Esophagus squamous epithelium (tissue), 5 donors: ENCODE measurements around the gene C14orf180. TPM values are rescaled to one million over a fixed set of nuclear protein-coding genes. Genes with fewer than 3 reads are reported as not detected.

ENCODE experiments used
- DNase-seq: peaks from one replicate; lab custom pipeline; 2025; lab: John Stamatoyannopoulos, UW
- H3K27ac ChIP-seq, 4 donors: fragments of 200-600 bp; sonication (generic); one replicate each; pipeline ENCODE4 v1.5.1; 2016 to 2019; ENCODE audit warnings: mild to moderate bottlenecking in 1 of 4
- H3K27me3 ChIP-seq, 4 donors: fragments of 200-600 bp; sonication (generic); 1 replicate in 3 of 4; 2 replicates in 1 of 4; pipeline versions ENCODE4 v1.5.1 to v1.6.0; 2017 to 2021; ENCODE audit warnings: antibody characterized with exemption in 1 of 4
- H3K36me3 ChIP-seq, 3 donors: fragments of 200-600 bp; sonication (generic); one replicate each; pipeline ENCODE4 v1.5.1; 2016 to 2019
- H3K4me1 ChIP-seq, 3 donors: fragments of 200-600 bp; sonication (generic); one replicate each; pipeline ENCODE4 v1.5.1; 2017 to 2019
- H3K4me3 ChIP-seq, 4 donors: fragments of 200-600 bp; sonication (generic); 1 replicate in 3 of 4; 2 replicates in 1 of 4; pipeline ENCODE4 v1.5.1; 2016 to 2019; ENCODE audit warnings: mild to moderate bottlenecking in 2 of 4, moderate library complexity in 1 of 4
- H3K9me3 ChIP-seq, 3 donors: fragments of 200-600 bp; sonication (generic); one replicate each; pipeline ENCODE4 v1.5.1; 2016 to 2019
- POLR2A ChIP-seq, 4 donors: fragments of 450-650 bp; IDR thresholded peaks; one replicate each; pipeline ENCODE4 v1.6.1; 2017; ENCODE audit warnings: antibody characterized with exemption in 4 of 4, mild to moderate bottlenecking in 4 of 4, moderate library complexity in 3 of 4
- WGBS, 2 donors: methylation state at CpG; one replicate each; pipeline ENCODE4 v1.1.5; 2018; 5-methylcytosine and 5-hydroxymethylcytosine counted together
- intact Hi-C: fragments of 100-400 bp; cut with DNase I; formaldehyde crosslinking; loops from one replicate; pipeline ENCODE4 v1.15.0; 2022
- total RNA-seq, 4 donors: library from RNA; depleted of rRNA; stranded (reverse); fragments of >200 nt; gene quantifications; one replicate each; pipeline ENCODE4 v1.1.0, GENCODE V29; 2016
- TF ChIP-seq, protein P1 (sequence below), 6 experiments: fragments of 450-650 bp in 4 of 6; fragments of 200-600 bp in 2 of 6; sonication (generic) in 2 of 6; IDR thresholded peaks; one replicate each; pipeline ENCODE4 v1.5.1; 2016 to 2019; ENCODE audit warnings: antibody characterized with exemption in 6 of 6, mild to moderate bottlenecking in 4 of 6, moderate library complexity in 4 of 6
- donor health status: DM: yes; HTN: yes; CAD: no.

C14orf180 gene
- total RNA-seq, 4 donors from 2014 or later = not detected

DNA sequence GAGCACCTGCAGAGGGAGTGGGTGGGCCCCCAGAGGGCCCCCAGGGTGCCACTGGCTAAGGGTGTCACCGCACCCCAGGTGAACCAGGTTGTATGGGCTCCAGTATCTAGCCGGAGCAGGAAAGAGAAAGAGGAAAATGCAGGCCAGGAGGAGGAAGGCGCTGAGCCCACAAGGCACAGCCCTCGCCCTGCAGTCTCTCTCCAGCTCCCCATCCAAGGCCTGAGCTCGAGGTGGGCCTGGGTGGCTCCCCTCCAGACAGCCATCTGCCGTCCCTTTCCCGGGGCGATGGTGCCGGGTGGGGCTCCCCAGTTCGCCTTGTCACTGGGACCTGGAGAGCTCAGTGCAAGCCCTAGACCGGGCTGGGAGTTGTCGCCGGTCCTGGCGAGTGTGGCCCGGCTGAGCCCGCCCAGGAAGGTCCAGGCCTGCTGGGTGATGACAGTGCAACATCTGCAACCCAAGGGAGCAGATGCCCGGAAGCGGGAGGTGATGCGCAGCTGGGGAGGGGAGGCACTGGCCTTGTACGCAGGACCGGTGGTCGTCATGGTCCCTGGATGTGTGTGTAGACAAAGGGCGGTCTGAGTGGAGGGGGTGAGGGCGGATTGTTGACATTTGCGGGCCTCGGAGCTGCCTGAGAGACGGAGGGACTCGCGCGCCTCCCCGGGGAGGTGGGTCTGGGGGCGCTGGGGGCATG lies 24.3 kb downstream of the C14orf180 start:
- DNase-seq = no peak
- 35 to 87% methylated on average over 2 to 24 of the region's 32 CpGs for WGBS, 2 donors
- H3K27ac ChIP-seq = no peak overlapping the region
- intact Hi-C loops = no loop called here
- peaks cover 0 to 88% (median 5%) of the 10 kb centered on the region in 4 donors for H3K27me3 ChIP-seq
- peaks cover 0 to 6% (median 6%) of the 10 kb centered on the region in 3 donors for H3K4me1 ChIP-seq
- no peaks in the 10 kb centered on the region for H3K9me3 ChIP-seq
- no peak overlapping the region for H3K4me3 ChIP-seq
- H3K36me3 ChIP-seq = no peaks in the 10 kb centered on the region
- no peak for TF ChIP-seq POLR2A (IDR thresholded peaks at IDR 0.05)
- TF ChIP-seq, protein P1, sequence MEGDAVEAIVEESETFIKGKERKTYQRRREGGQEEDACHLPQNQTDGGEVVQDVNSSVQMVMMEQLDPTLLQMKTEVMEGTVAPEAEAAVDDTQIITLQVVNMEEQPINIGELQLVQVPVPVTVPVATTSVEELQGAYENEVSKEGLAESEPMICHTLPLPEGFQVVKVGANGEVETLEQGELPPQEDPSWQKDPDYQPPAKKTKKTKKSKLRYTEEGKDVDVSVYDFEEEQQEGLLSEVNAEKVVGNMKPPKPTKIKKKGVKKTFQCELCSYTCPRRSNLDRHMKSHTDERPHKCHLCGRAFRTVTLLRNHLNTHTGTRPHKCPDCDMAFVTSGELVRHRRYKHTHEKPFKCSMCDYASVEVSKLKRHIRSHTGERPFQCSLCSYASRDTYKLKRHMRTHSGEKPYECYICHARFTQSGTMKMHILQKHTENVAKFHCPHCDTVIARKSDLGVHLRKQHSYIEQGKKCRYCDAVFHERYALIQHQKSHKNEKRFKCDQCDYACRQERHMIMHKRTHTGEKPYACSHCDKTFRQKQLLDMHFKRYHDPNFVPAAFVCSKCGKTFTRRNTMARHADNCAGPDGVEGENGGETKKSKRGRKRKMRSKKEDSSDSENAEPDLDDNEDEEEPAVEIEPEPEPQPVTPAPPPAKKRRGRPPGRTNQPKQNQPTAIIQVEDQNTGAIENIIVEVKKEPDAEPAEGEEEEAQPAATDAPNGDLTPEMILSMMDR (IDR thresholded peaks at IDR 0.05) = no peak

DNA sequence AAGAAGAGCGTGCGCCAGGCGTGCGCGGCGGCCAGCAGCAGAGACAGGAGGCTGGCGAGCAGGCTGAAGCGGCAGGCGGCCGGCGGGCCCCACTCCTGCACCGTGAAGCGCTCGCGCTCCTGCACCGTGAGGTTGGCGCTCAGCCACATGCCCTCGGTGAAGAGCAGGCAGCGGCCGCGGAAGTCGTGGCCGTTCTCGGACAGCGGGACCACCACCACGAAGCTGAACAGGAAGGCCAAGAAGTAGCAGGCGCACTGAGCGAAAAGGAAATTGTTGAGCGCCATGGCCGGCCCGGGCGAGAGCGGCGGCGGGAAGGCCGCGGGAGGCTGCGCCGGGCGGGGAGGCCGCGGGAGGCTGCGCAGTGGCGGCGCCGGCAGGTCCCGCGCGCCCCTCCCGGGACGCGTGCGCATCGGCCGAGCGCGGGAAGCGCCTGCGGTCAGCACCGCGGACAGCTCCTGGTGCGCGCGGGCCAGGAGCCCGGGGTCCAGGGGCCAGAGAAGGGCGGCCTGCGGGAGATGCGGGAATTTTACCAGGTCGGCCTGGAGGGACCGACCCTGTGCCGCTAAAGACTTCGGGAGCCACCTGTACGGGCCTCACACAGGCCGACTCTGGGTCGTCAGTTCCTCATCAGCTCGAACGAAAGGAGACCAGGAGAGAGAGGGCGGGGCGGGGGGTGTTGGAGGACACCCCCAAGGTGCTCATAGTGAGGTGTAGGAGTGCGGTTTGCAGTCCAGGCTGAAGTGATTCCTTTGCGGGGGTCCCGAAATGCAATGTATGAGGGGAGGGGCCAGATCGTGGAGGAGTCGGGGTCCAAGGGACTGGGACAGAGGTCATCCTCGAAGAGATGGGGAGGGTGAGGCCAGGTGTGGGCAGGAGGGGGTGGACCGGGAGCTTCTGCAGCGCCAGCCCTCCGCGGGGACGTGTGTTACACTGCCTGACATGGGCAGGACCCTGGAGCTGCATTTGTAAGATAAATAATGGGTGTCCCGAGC lies 25.2 kb downstream of the C14orf180 start, which contains the start of gene TMEM179:
TSS of gene TMEM179 (minus strand) at position 315 of the 992 bp plus-strand sequence. CDS start at position 284, 31 bp downstream.
- no peak within 1 kb of the TSS for H3K27ac ChIP-seq
- H3K4me1 ChIP-seq = peaks cover 0 to 6% (median 6%) of the 10 kb centered on the region in 3 donors
- H3K9me3 ChIP-seq = no peaks in the 10 kb centered on the region
- intact Hi-C loops = no loop called here
- no peak for TF ChIP-seq POLR2A (IDR thresholded peaks at IDR 0.05)
- TF ChIP-seq, protein P1 (IDR thresholded peaks at IDR 0.05) = no peak
- 30 to 36% methylated on average over 13 to 14 of the region's 91 CpGs for WGBS, 2 donors
- DNase-seq = no peak
- no peaks in the 10 kb centered on the region for H3K36me3 ChIP-seq
- peaks cover 0 to 88% (median 5%) of the 10 kb centered on the region in 4 donors for H3K27me3 ChIP-seq
- peak within 1 kb of the TSS in 1 of 4 donors; percentile 38 for H3K4me3 ChIP-seq

DNA sequence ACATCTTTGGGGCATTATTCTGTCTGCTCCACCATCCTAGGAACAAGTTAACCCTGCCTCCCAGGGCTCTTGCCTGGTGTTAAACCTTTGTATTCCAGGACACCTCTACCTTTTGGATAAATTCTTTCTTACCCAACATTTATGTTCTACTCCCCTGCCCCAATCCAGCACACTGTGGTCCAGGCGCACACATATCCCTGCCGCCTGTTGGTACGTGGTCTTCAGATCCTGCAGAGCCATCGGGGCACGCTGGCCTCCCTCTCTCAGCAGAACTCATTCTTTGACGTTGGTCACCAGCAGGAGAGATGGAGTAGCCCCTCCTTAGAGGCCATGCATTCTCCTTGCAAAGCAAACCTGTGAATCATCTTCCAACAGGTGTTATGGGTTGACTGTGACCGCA lies 30.1 kb downstream of the C14orf180 start:
- 74 to 86% methylated on average over 6 to 7 of the region's 7 CpGs for WGBS, 2 donors
- H3K4me1 ChIP-seq = no peaks in the 10 kb centered on the region
- no peaks in the 10 kb centered on the region for H3K36me3 ChIP-seq
- no peak overlapping the region for H3K27ac ChIP-seq
- peaks cover 0 to 70% (median 0%) of the 10 kb centered on the region in 4 donors for H3K27me3 ChIP-seq
- TF ChIP-seq, protein P1 (IDR thresholded peaks at IDR 0.05) = no peak
- TF ChIP-seq POLR2A (IDR thresholded peaks at IDR 0.05) = no peak
- H3K4me3 ChIP-seq = no peak overlapping the region
- DNase-seq = no peak
- intact Hi-C loops = no loop called here
- no peaks in the 10 kb centered on the region for H3K9me3 ChIP-seq

DNA sequence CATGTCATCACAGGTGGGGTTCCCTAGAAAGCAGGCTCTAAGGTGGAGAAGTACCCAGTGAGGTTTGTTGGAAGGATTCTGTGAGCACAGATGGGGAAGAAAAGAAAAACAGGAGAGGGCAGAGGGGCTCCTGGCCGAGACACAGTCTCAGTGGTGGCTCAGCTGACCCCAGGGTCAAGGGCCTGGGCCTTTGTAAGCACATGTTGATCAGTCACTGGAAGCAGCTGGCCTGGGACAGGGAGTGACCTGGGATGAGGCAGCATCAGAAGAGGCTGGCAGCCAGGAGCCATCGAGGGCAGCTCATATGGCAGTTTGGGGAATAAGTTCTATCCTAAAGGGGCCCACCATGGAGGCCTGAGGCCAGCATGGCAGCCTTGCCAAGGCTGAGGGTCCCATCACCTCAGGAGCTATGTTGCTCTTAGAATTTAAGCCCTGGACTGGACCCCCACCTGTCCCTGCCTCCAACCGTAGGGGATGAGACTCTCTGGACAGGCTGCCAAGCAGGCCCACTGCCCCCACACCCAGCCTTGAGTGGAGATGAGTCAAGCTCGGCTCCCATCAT lies 31.3 kb downstream of the C14orf180 start:
- DNase-seq = no peak
- no peaks in the 10 kb centered on the region for H3K9me3 ChIP-seq
- no peak for TF ChIP-seq POLR2A (IDR thresholded peaks at IDR 0.05)
- no peaks in the 10 kb centered on the region for H3K4me1 ChIP-seq
- peaks cover 0 to 62% (median 0%) of the 10 kb centered on the region in 4 donors for H3K27me3 ChIP-seq
- H3K4me3 ChIP-seq = no peak overlapping the region
- no peaks in the 10 kb centered on the region for H3K36me3 ChIP-seq
- intact Hi-C loops = no loop called here
- no peak overlapping the region for H3K27ac ChIP-seq
- WGBS, 2 donors = 52 to 53% methylated on average over 3 to 4 of the region's 4 CpGs

DNA sequence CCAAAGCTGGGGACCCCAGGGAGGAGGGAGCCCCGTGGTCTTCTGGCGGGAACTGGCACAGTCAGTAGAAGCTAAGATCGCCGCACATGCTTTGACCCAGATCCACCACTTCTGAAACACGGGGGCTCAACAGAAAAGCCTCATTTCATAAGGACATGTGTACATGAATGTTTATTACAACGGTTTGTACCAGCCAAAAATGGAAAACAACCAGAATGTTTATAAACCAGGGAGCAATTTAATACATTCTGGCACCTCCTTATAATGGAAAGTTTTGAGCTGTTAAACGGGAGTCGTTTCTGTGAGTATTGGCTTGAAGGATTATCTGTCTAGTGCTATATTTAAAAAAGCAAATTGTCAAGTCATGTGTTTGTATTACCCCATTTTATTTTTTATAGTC lies 32.3 kb downstream of the C14orf180 start:
- Histone ChIP-seq H3K27ac (no peak overlapping the region), H3K4me3 (no peak overlapping the region), H3K27me3 (peaks cover 0 to 57% (median 0%) of the 10 kb centered on the region in 4 donors), H3K36me3 (no peaks in the 10 kb centered on the region), H3K9me3 (no peaks in the 10 kb centered on the region), H3K4me1 (no peaks in the 10 kb centered on the region)
- intact Hi-C loops = no loop called here
- WGBS, 2 donors = 44 to 64% methylated on average over 8 of the region's 8 CpGs
- no peak for DNase-seq
- TF ChIP-seq, protein P1 (IDR thresholded peaks at IDR 0.05) = no peak
- TF ChIP-seq POLR2A (IDR thresholded peaks at IDR 0.05) = no peak
